HepG2 (cell line): ENCODE measurements around the gene ZNF48. TPM values are rescaled to one million over a fixed set of nuclear protein-coding genes. Genes with fewer than 3 reads are reported as not detected.

Experiments
- BCLAF1 ChIP-seq: fragments of 450-650 bp; IDR thresholded peaks from 2 replicates; pipeline ENCODE4 v1.6.1; 2017; ENCODE audit warnings: mild to moderate bottlenecking
- CBFB ChIP-seq: sonication (generic); formaldehyde crosslinking; IDR thresholded peaks from 2 replicates; pipeline ENCODE4 v1.4.0; 2020; ENCODE audit warnings: missing genetic modification reagents
- GABPA ChIP-seq, 2 experiments: IDR thresholded peaks; 2 replicates each; pipeline ENCODE4 v1.6.1; 2011 to 2016; ENCODE audit warnings: low read depth in 2 of 2, low read length in 1 of 2, missing biosample characterization in 1 of 2, missing genetic modification characterization in 1 of 2
- KAT7 ChIP-seq: IDR thresholded peaks from 2 replicates; pipeline ENCODE4 v1.6.1; 2018; ENCODE audit warnings: borderline replicate concordance, missing compliant biosample characterization
- KAT8 ChIP-seq: IDR thresholded peaks from 2 replicates; pipeline ENCODE4 v1.6.1; 2016; ENCODE audit warnings: missing genetic modification reagents, missing compliant biosample characterization
- KMT2A ChIP-seq: sonication (generic); formaldehyde crosslinking; IDR thresholded peaks from 2 replicates; pipeline ENCODE4 v1.4.0; 2020; ENCODE audit warnings: missing genetic modification reagents
- SALL1 ChIP-seq: sonication (generic); formaldehyde crosslinking; IDR thresholded peaks from 2 replicates; pipeline ENCODE4 v1.8.0; 2022; ENCODE audit warnings: mild to moderate bottlenecking, missing genetic modification reagents
- SNAPC2 ChIP-seq: sonication (generic); formaldehyde crosslinking; IDR thresholded peaks from 2 replicates; pipeline ENCODE4 v1.8.1; 2022; ENCODE audit warnings: mild to moderate bottlenecking, missing genetic modification reagents
- SP4 ChIP-seq: sonication (generic); formaldehyde crosslinking; IDR thresholded peaks from 2 replicates; pipeline ENCODE4 v1.8.1; 2023; ENCODE audit warnings: mild to moderate bottlenecking, missing genetic modification reagents
- TEAD2 ChIP-seq: sonication (generic); formaldehyde crosslinking; IDR thresholded peaks from 2 replicates; pipeline ENCODE4 v1.9.0; 2021; ENCODE audit warnings: missing genetic modification reagents
- ZNF10 ChIP-seq: sonication (generic); formaldehyde crosslinking; IDR thresholded peaks from 2 replicates; pipeline ENCODE4 v1.4.0; 2020; ENCODE audit warnings: mild to moderate bottlenecking, low read depth, missing genetic modification reagents, borderline replicate concordance
- ZNF329 ChIP-seq: sonication (generic); formaldehyde crosslinking; IDR thresholded peaks from 2 replicates; pipeline ENCODE4 v1.9.0; 2021; ENCODE audit warnings: low read depth, mild to moderate bottlenecking, missing genetic modification reagents
- ZSCAN30 ChIP-seq: sonication (generic); formaldehyde crosslinking; IDR thresholded peaks from 2 replicates; pipeline ENCODE4 v1.5.0; 2020; ENCODE audit warnings: mild to moderate bottlenecking, missing genetic modification reagents
- polyA plus RNA-seq, 8 experiments: library from polyadenylated mRNA; depleted of rRNA in 3 of 8; stranded (reverse) in 7 of 8; unstranded in 1 of 8; fragments of >200 nt; fragmentation: Illumina TruSeq in 4 of 8; extraction: Trizol in 4 of 8; gene quantifications; 2 replicates each; pipeline versions ENCODE4 v1.2.1 to v1.2.3, GENCODE V29; 2011 to 2016; ENCODE audit warnings: low read depth in 4 of 8, missing spikeins in 1 of 8, mixed read lengths in 1 of 8; ENCODE audit not compliant: insufficient read depth in 1 of 8
- total RNA-seq, 5 experiments: library from RNA; depleted of rRNA; stranded (reverse); fragments of >200 nt; fragmentation: Illumina TruSeq; extraction: Trizol; gene quantifications; 2 replicates each; pipeline ENCODE4 v1.2.3, GENCODE V29; 2016; ENCODE audit warnings: low read depth in 1 of 5
- TF ChIP-seq, protein P1 (sequence below): sonication (generic); formaldehyde crosslinking; IDR thresholded peaks from 2 replicates; pipeline ENCODE4 v1.5.0; 2020; ENCODE audit warnings: mild to moderate bottlenecking, missing genetic modification reagents
- TF ChIP-seq, protein P2 (sequence below): IDR thresholded peaks from 2 replicates; pipeline ENCODE4 v1.6.1; 2016; ENCODE audit warnings: low read depth, missing genetic modification reagents, missing compliant biosample characterization
- TF ChIP-seq, protein P3 (sequence below): sonication (generic); formaldehyde crosslinking; conservative IDR thresholded peaks from 2 replicates; pipeline ENCODE4 v1.4.0; 2020; ENCODE audit warnings: mild to moderate bottlenecking, missing genetic modification reagents, moderate library complexity

The ZNF48 gene
- total and polyA plus RNA-seq, 2 of the 13 experiments (the other 11 are each of a cell fraction or from before 2014, with no cell fraction given): 9.9 to 12.3 TPM

DNA sequence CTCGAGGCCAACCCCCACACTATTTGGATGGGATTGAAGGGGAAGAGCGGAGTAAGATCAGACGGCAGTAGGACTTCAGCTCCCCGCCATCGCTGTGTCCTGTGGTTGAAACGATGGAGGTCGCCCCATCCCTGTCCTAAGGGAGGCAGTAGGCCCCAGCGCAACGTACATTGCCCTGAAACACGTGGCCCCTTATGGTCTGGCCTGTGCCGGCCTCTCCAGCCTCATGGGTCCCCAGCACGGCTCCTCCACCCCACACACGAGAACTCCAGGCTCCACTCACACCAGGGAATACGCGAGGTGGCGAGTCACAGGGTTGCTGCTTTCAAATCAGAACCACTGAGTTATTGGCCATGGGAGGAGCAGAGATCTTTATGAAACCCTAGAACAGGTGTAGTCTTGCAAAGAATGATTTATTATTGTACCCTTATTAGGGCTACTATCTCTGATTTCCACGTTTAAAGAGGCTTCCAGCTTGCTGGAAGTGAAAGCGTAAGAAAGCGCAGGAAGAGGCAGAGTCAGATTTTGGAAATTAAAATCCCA, 35.3 kb downstream of the ZNF48 start (continued):
- TF ChIP-seq TEAD2 (peak; percentile 97), ZNF329 (CRISPR knock-in tag) (peak; percentile 66; the same call in 1 of the 2 replicates), SP4 (CRISPR knock-in tag) (no peak), CBFB (CRISPR knock-in tag) (0 out of 2 replicates have a peak, but pooled peaks have one; percentile 45), ZSCAN30 (no peak), BCLAF1 (no peak), KAT8 (CRISPR knock-in tag) (no peak), KAT7 (CRISPR knock-in tag) (peak; percentile 42; the same call in 1 of the 2 replicates), SALL1 (CRISPR knock-in tag) (peak; percentile 78), SNAPC2 (peak; percentile 83; the same call in 1 of the 2 replicates), ZNF10 (no peak), KMT2A (no peak; the same call in 1 of the 2 replicates), GABPA (IDR thresholded peaks at IDR 0.05; ENCODE audit: low read depth, low read length) (no peak; the same call in 1 of the 2 replicates), GABPA (CRISPR knock-in tag; IDR thresholded peaks at IDR 0.05; ENCODE audit: low read depth) (no peak)
- TF ChIP-seq, protein P1, sequence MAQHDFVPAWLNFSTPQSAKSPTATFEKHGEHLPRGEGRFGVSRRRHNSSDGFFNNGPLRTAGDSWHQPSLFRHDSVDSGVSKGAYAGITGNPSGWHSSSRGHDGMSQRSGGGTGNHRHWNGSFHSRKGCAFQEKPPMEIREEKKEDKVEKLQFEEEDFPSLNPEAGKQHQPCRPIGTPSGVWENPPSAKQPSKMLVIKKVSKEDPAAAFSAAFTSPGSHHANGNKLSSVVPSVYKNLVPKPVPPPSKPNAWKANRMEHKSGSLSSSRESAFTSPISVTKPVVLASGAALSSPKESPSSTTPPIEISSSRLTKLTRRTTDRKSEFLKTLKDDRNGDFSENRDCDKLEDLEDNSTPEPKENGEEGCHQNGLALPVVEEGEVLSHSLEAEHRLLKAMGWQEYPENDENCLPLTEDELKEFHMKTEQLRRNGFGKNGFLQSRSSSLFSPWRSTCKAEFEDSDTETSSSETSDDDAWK: no peak
- TF ChIP-seq, protein P2, sequence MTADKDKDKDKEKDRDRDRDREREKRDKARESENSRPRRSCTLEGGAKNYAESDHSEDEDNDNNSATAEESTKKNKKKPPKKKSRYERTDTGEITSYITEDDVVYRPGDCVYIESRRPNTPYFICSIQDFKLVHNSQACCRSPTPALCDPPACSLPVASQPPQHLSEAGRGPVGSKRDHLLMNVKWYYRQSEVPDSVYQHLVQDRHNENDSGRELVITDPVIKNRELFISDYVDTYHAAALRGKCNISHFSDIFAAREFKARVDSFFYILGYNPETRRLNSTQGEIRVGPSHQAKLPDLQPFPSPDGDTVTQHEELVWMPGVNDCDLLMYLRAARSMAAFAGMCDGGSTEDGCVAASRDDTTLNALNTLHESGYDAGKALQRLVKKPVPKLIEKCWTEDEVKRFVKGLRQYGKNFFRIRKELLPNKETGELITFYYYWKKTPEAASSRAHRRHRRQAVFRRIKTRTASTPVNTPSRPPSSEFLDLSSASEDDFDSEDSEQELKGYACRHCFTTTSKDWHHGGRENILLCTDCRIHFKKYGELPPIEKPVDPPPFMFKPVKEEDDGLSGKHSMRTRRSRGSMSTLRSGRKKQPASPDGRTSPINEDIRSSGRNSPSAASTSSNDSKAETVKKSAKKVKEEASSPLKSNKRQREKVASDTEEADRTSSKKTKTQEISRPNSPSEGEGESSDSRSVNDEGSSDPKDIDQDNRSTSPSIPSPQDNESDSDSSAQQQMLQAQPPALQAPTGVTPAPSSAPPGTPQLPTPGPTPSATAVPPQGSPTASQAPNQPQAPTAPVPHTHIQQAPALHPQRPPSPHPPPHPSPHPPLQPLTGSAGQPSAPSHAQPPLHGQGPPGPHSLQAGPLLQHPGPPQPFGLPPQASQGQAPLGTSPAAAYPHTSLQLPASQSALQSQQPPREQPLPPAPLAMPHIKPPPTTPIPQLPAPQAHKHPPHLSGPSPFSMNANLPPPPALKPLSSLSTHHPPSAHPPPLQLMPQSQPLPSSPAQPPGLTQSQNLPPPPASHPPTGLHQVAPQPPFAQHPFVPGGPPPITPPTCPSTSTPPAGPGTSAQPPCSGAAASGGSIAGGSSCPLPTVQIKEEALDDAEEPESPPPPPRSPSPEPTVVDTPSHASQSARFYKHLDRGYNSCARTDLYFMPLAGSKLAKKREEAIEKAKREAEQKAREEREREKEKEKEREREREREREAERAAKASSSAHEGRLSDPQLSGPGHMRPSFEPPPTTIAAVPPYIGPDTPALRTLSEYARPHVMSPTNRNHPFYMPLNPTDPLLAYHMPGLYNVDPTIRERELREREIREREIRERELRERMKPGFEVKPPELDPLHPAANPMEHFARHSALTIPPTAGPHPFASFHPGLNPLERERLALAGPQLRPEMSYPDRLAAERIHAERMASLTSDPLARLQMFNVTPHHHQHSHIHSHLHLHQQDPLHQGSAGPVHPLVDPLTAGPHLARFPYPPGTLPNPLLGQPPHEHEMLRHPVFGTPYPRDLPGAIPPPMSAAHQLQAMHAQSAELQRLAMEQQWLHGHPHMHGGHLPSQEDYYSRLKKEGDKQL: no peak
- TF ChIP-seq, protein P3, sequence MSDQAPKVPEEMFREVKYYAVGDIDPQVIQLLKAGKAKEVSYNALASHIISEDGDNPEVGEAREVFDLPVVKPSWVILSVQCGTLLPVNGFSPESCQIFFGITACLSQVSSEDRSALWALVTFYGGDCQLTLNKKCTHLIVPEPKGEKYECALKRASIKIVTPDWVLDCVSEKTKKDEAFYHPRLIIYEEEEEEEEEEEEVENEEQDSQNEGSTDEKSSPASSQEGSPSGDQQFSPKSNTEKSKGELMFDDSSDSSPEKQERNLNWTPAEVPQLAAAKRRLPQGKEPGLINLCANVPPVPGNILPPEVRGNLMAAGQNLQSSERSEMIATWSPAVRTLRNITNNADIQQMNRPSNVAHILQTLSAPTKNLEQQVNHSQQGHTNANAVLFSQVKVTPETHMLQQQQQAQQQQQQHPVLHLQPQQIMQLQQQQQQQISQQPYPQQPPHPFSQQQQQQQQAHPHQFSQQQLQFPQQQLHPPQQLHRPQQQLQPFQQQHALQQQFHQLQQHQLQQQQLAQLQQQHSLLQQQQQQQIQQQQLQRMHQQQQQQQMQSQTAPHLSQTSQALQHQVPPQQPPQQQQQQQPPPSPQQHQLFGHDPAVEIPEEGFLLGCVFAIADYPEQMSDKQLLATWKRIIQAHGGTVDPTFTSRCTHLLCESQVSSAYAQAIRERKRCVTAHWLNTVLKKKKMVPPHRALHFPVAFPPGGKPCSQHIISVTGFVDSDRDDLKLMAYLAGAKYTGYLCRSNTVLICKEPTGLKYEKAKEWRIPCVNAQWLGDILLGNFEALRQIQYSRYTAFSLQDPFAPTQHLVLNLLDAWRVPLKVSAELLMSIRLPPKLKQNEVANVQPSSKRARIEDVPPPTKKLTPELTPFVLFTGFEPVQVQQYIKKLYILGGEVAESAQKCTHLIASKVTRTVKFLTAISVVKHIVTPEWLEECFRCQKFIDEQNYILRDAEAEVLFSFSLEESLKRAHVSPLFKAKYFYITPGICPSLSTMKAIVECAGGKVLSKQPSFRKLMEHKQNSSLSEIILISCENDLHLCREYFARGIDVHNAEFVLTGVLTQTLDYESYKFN (CRISPR knock-in tag): peak; percentile 13; the same call in 1 of the 2 replicates
